Kasumi-1 (cell line): ENCODE results near the gene ARAP1.

ENCODE experiments used
- DNase-seq, 2 experiments: peaks; one replicate each; lab custom pipeline; 2025; lab: John Stamatoyannopoulos, UW

Gene ARAP1

DNA sequence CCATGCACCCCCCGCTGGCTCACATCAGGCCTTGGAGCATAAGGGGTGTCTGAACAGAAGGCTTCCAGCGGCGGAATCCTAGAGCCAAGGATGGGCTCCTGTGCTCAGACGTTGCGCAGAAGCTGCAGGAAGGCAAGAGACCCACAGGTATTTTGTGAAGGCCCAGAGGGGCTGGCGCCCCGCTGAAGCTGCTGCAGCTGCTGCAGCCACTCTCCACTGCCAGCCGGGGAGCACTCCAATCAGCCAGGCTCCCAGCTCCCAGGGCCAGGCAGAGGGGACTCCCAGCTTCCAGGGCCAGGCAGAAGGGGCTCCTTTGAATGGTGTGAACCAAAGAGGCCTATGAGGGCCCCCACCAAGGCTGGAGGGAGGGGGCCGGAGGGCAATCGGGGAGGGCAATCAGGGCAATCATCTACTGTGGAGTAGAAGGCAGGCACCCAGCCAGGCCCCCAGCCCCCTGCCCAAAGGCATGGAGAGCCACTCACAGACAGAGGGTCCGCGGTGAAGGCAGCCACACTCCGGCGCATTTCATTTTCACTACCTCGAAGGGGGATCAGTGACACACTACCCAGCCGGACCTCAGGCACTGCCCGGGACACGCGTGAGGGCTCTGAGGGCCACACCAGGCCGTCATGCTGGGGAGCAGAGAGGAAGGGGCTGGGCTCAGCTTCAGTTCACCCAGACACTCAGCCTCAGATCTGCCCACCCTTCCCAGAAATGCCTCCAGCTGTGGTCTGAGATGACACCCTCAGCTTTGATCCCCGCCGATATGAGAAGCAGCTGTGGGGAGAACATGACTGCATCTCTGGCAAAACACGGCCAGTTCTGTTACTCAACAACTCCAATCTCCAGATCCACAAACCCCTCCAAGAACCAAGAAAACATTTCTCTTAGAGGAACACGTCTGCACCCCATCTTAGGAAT, 66.4 kb downstream of the ARAP1 start:
- no peak for DNase-seq

DNA sequence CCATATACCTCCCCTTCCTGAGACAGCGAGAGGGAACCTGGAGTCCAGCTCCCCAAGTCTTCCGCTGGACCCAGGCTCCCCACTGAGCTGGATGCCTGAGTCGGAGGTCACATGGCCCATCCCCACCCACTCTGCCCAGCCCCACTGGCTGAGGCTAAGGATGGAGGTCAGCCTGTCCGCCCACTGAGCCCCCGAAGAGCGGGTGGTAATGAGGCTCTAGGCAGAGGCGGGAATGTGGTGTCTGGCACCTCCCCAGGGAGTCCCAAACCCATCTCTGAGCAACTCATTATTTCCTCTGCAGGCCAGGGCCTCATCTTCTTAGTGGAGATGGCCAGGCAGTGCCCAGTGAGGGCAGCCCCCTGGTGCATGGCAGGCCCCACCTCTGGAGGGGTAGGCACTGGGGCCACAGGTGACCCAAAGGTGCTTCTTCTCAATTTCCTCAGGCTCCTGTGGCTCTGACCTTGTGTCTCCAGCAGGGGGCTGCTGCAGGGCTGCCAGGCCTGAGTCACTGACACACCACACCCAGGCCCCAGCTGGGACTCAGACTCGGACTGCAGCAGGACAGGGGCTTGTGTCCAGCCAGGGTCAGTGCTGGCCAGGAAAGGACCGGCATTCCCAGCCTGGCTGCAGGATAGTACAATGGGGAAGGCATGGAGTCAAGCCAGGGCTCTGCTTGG, 67.8 kb downstream of the ARAP1 start:
- peak; percentile 39 to 59 for DNase-seq

GRCh38 chr11:72683782-72684200, 68.4 kb downstream of the ARAP1 start:
- peak; percentile 35 to 39 for DNase-seq

DNA sequence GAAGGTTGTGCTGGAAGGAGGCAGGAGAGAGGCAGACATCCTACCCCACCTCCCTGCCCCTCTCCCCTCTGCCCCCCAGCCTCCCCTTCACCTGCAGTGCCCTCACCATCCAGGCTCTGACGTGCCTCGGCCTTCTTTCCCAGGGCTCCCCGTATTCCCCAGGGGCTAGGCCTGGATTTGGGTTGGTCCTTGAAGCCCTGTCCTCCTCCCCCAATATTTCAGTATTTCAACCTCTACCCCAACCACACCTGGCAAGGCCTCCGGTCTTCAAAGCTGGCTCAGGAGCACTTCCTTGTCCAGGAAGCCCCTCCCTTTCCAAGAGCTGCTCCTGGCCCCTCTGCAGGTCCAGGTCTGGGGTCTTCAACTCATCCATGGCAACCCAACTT, 69.4 kb downstream of the ARAP1 start:
- no peak for DNase-seq

DNA sequence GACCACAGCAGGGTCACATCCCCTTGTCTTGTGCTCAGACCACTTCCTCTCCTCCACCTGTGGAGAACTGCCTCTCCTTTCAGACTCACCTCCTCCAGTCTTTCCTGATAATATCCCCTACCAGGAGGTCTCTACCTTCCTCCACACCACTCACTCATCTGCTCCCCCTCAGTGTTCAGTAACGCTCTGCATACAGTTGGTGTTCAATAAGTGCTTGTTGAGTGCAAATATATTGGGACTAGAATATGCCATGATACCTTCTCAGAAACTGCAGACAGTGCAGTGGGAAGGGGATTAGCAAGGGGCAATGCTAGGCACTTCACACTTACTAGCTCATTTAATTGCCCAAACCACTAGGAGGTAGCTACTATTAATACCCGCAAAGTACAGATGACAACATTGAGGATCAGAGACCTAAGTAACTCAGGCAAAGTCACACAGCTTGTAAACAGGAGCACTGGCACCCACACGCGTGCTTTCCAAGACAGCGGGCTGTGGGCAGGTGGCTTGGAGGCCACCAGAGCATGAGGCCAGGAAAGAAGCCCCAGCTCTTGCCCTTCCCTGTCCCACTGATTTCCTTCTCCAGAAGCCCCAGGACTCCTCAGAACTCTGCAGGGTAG, 69.9 kb downstream of the ARAP1 start:
- no peak for DNase-seq

DNA sequence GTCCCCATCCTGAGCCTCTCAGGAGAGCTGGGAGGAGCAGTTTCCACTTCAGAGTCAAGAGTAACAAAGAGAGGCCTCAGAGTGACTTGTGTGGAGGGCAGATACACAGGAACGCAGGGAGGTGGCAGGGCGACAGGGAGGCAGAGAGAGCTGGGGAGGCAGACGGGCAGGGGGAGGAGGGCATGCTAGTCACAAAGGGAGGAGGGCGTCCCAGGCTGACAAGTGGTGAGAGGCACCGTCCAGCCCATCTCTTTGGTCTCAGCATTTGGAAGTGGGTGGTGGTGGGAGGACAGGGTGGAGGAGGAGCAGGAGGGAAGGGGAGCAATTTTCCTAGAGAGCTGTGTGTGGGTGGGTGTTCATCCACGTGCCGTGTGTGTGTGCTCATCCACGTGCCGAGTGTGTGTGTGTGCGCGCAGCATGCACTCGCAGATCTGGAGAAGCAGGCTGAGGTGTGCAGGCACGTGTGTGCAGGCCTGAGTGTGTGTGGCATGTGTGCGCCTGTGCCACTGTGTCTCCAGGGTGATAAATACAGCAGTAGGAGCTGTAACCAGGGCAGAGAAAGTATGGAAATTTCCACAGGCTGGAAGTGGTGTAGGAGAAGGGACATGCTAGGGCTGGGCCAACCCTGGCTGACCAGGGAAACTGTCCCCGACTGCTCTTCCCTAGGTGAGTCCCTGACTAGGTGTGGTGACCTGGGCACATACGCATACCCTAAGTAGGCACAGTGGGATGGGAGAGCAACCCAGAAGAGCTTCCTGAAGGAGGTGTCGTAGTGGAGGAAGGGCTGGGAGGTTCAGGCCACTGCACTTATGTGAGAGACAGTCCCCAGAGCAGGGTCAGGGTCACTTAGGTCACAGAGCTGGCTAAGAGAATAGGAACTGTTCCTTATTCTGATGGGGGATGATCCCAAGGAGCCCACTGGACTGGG, 70.7 kb downstream of the ARAP1 start:
- no peak for DNase-seq

- no peak for DNase-seq
These were observed 71.5 kb downstream of the ARAP1 start for GRCh38 chr11:72680624-72681158.

DNA sequence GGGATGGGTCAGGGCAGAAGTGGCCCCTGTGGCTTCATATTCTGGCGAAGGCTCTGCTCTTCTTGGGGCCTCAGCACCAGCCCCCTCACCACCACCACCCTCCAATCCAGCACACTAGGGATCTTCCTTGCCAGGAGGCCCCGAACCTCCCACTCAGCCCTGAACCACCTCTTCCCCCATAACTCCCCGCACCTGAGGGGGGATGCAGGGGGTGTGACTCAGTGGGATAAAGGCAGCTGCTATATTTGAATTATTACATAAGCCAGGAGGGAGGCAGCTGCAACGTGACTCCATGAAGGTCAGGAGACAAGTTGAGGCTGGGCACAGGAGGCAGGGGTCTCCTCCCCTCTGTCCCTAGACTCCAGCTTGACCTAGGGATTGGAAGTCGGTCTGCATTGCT, 72.3 kb downstream of the ARAP1 start:
- DNase-seq, result no peak

- DNase-seq, result no peak
These were observed 73.7 kb downstream of the ARAP1 start for GRCh38 chr11:72678524-72678923.

DNA sequence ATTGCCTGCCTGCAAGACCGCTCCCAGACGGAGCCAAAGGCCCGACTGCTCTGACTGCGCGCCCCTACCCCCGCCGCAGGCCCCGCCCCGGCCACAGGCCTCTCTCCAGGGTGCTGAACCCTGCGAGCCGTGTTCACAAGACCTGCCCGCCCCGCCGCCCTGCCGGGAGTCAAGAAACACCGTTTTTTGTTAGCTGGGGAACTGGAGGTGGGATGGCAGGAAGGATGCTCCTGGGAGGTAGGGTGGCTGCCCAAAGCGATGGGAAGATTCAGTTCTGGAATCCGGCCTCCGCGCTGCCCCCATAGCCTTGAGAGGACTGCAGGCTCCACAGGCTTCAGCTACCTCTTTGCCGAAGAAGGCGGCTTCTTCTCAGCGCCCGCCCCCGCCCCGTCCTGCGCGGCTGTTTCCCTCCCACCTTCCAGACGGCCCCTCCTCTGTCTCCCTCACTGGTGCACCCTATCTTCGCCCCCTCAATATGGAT, 75.3 kb downstream of the ARAP1 start:
- DNase-seq, result peak; percentile 47 to 61

GRCh38 chr11:72675221-72675620, 77.0 kb downstream of the ARAP1 start:
- DNase-seq, result no peak

GRCh38 chr11:72673943-72674828, 78.0 kb downstream of the ARAP1 start, which contains the start of gene PDE2A:
Gene PDE2A (minus strand): TSS chr11:72674422. CDS start chr11:72674207, 215 bp downstream.
- DNase-seq, result no peak

DNA sequence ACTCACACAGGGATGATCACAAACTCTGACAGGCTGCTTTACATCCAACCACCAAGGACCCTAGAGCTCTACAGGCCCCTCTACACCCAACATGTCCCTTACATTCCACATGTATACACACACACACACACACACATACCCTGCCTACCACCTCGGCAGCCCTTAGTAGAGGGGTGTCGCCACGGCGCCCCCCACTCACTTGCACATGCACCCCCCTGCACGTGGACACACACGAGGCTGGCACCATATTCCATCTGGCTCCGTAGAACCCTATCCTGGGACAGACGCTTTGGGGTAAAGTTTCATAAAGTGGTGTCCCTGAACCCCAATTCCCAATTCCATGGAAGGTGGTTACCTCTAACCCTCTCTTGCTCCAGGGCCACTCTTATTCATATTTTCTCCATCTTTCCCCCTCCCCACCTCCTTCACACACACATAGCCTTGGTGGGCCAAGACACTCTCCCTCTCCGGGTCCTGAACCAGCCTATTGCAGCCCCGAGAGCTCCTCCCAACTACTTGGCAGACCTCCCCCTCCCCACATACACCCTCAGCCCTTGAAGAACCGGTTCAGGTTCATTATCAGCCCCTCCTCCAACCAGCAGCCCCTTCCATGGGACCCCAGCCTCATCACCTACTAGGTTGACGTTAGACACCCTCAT, 78.8 kb downstream of the ARAP1 start:
- DNase-seq, result peak in 1 of 2 experiments; percentile 8

DNA sequence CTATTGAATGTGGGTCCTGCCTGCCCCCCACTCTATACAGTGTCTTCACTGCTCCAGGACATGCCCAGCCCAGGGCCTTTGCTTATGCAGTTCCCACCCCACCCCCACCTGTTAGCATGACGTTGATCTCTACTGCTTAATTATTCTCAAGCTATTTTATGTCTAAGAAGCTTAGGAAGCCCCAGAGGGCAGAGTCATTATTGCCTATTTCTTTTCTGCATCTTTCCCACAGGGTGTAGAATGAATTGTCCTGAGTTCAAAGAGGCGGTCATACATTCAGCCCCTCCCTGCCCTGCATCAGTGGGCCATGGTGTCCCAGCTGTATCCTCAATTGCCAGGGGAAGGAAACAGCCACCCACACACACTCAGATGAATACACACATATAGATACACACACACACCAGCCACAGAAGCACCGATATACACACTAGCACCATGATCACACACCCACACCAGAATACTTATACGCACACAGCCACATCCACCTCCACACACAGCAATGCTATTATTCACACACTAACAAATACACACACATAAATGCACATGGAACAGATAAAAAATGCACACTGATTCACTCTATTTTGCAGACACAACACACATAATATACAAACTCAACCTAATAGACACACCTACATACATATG, 79.5 kb downstream of the ARAP1 start:
- DNase-seq, result no peak

DNA sequence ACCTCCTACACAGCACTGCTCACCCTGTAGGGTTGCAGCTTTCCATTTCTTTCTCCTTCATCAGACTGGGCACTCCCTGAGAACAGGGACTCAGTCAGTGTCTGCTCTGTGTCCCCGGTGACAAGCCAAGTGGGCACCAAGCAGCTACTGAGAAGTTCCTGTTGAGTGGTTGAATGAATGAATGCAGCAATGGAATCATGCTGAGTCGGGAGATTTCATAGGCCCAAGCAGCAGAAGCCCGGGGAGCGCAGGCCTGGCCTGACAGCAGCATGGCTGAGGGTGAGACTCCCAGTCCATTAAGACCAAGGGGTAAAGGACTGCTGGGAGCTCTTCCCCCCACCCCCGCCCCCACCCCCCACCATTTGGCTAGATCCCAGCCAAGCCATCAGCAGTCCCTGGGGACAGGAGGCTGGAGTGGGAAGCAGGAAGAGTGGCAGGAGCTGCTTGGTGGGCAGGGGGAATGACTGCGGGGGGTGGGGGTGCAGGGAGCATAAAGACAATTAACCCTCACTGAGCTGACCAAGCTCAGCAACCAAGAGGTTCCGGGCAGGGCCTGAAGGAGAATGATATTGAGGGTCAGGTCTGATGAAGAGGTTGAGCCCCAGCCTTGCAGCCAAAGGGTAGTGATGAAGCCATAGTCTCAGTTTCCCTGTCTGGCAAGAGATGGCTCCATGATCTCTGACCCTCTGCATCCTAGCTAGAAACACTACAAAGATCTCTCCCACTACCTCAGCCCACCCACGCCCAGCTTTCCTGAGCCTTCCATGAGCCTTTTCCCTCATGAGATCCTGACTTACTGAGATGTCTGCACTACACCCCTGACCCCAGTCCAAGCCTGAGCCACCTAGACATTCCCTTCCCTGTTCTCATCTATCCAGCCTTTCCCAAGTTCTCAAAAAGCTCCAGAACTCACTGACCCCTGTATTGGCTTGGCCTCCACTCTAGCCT, 80.8 kb downstream of the ARAP1 start:
- no peak for DNase-seq

DNA sequence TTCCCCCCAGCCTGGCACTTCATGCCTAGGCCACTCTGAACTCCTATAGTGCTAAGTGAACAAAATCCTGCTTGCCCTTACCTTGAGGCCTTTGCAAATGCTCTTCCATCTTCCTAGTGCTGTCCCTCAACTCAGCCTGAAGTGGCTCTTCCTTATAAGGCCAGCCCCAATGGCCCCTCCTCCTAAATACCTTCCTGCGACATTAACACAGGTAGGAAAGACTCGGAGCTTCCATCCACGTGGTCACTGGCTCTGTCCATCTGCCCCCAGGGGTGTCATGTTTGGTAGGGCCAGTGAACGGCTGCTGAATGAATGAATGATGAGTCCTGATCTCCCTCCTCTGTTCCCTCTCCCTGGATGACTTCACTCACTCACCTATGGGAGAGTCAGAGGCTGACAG, 82.2 kb downstream of the ARAP1 start:
- DNase-seq, result no peak

DNA sequence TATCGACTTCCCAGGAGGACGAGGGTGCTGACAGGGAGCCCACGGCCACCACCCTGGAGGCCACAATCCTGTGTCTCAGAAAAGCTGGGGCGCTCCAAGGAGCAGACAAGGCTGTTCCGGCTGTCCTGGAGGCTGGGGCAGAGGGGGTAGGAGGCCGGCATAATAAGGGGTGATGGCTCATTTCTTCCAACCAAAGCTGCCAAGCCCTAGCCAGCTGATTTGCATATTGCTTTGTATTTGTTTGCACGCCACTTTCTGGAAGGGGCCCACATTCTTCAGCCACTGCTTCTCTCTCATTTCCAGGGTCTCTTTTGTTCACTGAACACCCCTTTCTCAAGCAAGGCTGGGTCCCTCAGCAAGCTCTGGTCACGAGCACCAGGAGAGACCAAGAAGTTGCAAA, 82.7 kb downstream of the ARAP1 start:
- DNase-seq, result no peak
